Natural killer cell (primary cell): ENCODE measurements around the gene LPAR1. TPM values are rescaled to one million over a fixed set of nuclear protein-coding genes. Genes with fewer than 3 reads are reported as not detected.

Experiments used
- ATAC-seq, 3 donors: fragments of 150-1000 bp in 2 of 3; fragments of 200-7000 bp in 1 of 3; cut with Tn5 transposase; 1 replicate in 1 of 3; 2 replicates in 2 of 3; pipeline ENCODE4 v1.10.0; 2021; ENCODE audit warnings: mild to moderate bottlenecking in 2 of 3, moderate library complexity in 2 of 3
- DNase-seq, 2 donors: peaks; one replicate each; pipeline versions ENCODE4 v3.0.0 to v3.0.0-alpha.2; 2013 to 2021; ENCODE audit warnings: mixed read lengths in 1 of 2
- H3K27ac ChIP-seq: one replicate; pipeline ENCODE4 v1.5.1; 2013; ENCODE audit warnings: mild to moderate bottlenecking, low read length
- H3K27me3 ChIP-seq: one replicate; pipeline ENCODE4 v1.6.1; 2013; ENCODE audit warnings: low read length; ENCODE audit not compliant: control insufficient read depth, insufficient read depth
- H3K36me3 ChIP-seq: one replicate; pipeline ENCODE4 v1.6.1; 2013; ENCODE audit warnings: low read length; ENCODE audit not compliant: control insufficient read depth, insufficient read depth
- H3K4me1 ChIP-seq: one replicate; pipeline ENCODE4 v1.6.1; 2013; ENCODE audit warnings: low read length; ENCODE audit not compliant: control insufficient read depth, insufficient read depth
- H3K4me3 ChIP-seq: one replicate; pipeline ENCODE4 v1.5.1; 2013; ENCODE audit warnings: low read length
- H3K9me3 ChIP-seq: one replicate; pipeline ENCODE4 v1.6.1; 2013; ENCODE audit warnings: low read length; ENCODE audit not compliant: control insufficient read depth, insufficient read depth
- H3K27ac Mint-ChIP-seq, 2 donors: one replicate each; pipeline ENCODE4 v1.8.0; 2022; ENCODE audit warnings: mild to moderate bottlenecking in 2 of 2, mixed read lengths in 2 of 2, moderate library complexity in 1 of 2
- H3K27me3 Mint-ChIP-seq, 2 donors: one replicate each; pipeline ENCODE4 v1.8.0; 2022; ENCODE audit warnings: low read depth in 2 of 2, mixed read lengths in 2 of 2
- H3K36me3 Mint-ChIP-seq: one replicate; pipeline ENCODE4 v1.8.0; 2022; ENCODE audit warnings: mixed read lengths
- H3K4me1 Mint-ChIP-seq, 2 donors: one replicate each; pipeline ENCODE4 v1.8.0; 2022; ENCODE audit warnings: mixed read lengths in 2 of 2
- H3K4me3 Mint-ChIP-seq: one replicate; pipeline ENCODE4 v1.8.0; 2022; ENCODE audit warnings: mild to moderate bottlenecking, moderate library complexity, mixed read lengths
- H3K9me3 Mint-ChIP-seq, 2 donors: one replicate each; pipeline ENCODE4 v1.8.0; 2022; ENCODE audit warnings: mixed read lengths in 2 of 2
- CTCF ChIP-seq: fragments of 200-600 bp; IDR thresholded peaks from one replicate; pipeline ENCODE4 v1.8.0; 2022; ENCODE audit warnings: antibody characterized with exemption
- WGBS: methylation state at CpG from one replicate; pipeline ENCODE4 v1.1.7; 2013; ENCODE audit warnings: missing lambda C conversion rate; ENCODE audit not compliant: insufficient coverage; 5-methylcytosine and 5-hydroxymethylcytosine counted together
- intact Hi-C: fragments of 100-400 bp; cut with micrococcal nuclease; formaldehyde crosslinking; loops from one replicate; pipeline ENCODE4 v1.14.2; 2022
- total RNA-seq, 4 donors: library from RNA; stranded (reverse); fragments of 120-200 nt in 1 of 4; gene quantifications; one replicate each; pipeline versions ENCODE4 v1.2.3 to v1.2.4, GENCODE V29; 2013 to 2022

Gene LPAR1
- total RNA-seq, 3 donors from 2014 or later (not counting 1 experiment from before 2014, with no cell fraction given) = 0.48 to 0.50 TPM; not detected in 1

DNA sequence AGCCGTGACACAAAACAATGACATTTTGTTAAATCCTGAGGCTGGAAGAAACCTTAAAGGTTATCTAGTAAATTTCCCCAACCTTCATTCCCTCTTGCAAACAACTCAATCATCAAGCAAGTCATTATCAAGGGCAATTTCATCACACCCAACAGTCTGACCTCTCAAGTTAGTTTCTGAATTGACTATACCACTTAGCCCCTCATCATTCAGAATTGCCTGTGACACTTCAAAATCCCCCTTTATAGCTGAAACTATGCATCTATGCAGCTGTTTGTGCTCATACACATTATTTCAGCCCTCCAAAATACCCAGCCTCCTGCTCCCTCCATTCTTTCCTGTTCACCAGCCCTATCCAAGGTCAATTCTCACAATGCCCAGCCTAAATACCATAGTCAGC, 24.6 kb downstream of the LPAR1 start:
- Histone ChIP-seq H3K4me1 (no peaks in the 10 kb centered on the region), H3K4me3 (no peak overlapping the region), H3K9me3 (no peaks in the 10 kb centered on the region), H3K27ac (no peak overlapping the region), H3K27me3 (no peaks in the 10 kb centered on the region), H3K36me3 (no peaks in the 10 kb centered on the region)
- Mint-ChIP-seq H3K36me3 (no peaks in the 10 kb centered on the region), H3K27me3 (no peaks in the 10 kb centered on the region), H3K4me3 (no peak overlapping the region), H3K4me1 (no peaks in the 10 kb centered on the region), H3K27ac (no peak overlapping the region), H3K9me3 (no peaks in the 10 kb centered on the region)
- DNase-seq = no peak
- no peak for TF ChIP-seq CTCF
- no peak for ATAC-seq
- intact Hi-C loops = no loop called here
- WGBS = 85% methylated on average over 1 of the region's 1 CpG

DNA sequence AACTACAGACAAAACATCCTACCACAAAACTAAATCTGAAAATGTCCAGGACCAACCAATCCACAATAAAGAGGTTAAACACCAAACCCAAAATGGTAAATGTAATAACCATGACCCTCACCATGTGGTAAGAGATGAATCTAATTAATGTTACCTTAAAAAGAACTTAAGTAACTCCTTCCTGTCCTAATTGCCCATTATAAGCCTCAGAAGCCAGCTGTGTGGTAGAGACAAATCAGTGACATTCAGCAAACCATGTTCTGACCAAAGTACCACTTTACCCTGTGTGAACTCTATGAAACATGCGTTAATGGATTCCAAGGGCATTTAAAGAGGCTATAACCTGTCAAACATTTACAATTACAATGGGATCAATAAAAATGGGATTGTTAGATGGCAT, 25.0 kb downstream of the LPAR1 start:
- Histone ChIP-seq H3K9me3 (no peaks in the 10 kb centered on the region), H3K27ac (no peak overlapping the region), H3K36me3 (no peaks in the 10 kb centered on the region), H3K4me3 (no peak overlapping the region), H3K4me1 (no peaks in the 10 kb centered on the region), H3K27me3 (no peaks in the 10 kb centered on the region)
- Mint-ChIP-seq H3K4me3 (no peak overlapping the region), H3K9me3 (no peaks in the 10 kb centered on the region), H3K4me1 (no peaks in the 10 kb centered on the region), H3K36me3 (no peaks in the 10 kb centered on the region), H3K27ac (no peak overlapping the region), H3K27me3 (no peaks in the 10 kb centered on the region)
- ATAC-seq (no peak), DNase-seq (no peak)
- WGBS = 100% methylated on average over 1 of the region's 1 CpG
- intact Hi-C loops = no loop called here
- no peak for TF ChIP-seq CTCF

GRCh38 chr9:111008158-111009075, 29.9 kb downstream of the LPAR1 start:
- WGBS = 84% methylated on average over 5 of the region's 7 CpGs
- Mint-ChIP-seq H3K27me3 (no peaks in the 10 kb centered on the region), H3K4me1 (no peaks in the 10 kb centered on the region), H3K4me3 (no peak overlapping the region), H3K9me3 (peaks cover 4 to 7% of the 10 kb centered on the region in 2 donors), H3K27ac (no peak overlapping the region), H3K36me3 (no peaks in the 10 kb centered on the region)
- H3K4me1 ChIP-seq = no peaks in the 10 kb centered on the region
- no peaks in the 10 kb centered on the region for H3K36me3 ChIP-seq
- no peaks in the 10 kb centered on the region for H3K27me3 ChIP-seq
- intact Hi-C loops = no loop called here
- no peak for TF ChIP-seq CTCF
- H3K4me3 ChIP-seq = no peak overlapping the region
- no peaks in the 10 kb centered on the region for H3K9me3 ChIP-seq
- ATAC-seq = no peak
- no peak for DNase-seq
- no peak overlapping the region for H3K27ac ChIP-seq
